ENCODE results near the gene DDC. TPM values are rescaled to one million over a fixed set of nuclear protein-coding genes. Genes with fewer than 3 reads are reported as not detected.

Gene DDC
- polyA plus RNA-seq, 1 experiment = not detected

- TF ChIP-seq CTCF (IDR thresholded peaks at IDR 0.05; ENCODE audit: low read depth, low read length) = no peak
- CTCF ChIA-PET = interaction anchor here (0.7 to 2.4 kb wide), 4 partner anchors 10 to 744 kb away, joined by 3 to 22 read pairs (median 12); partner anchors contain the start of gene ZPBP
- H3K9me3 ChIP-seq (ENCODE audit: control insufficient read depth, insufficient read depth, low read length) = no peaks in the 10 kb centered on the region; the same call in 1 of the 2 replicates
- no peak for DNase-seq (ENCODE audit: low read depth, low spot score)
- no peak overlapping the region for H3K27ac ChIP-seq (ENCODE audit: low read depth, low read length)
- no peak overlapping the region for H3K4me3 ChIP-seq (ENCODE audit: low read depth, low read length)
- POLR2A ChIA-PET = no interaction called here
- H3K27me3 ChIP-seq (ENCODE audit: control insufficient read depth, insufficient read depth, low read length) = peaks cover 3% of the 10 kb centered on the region
These were observed 148.6 kb downstream of the DDC start for GRCh38 chr7:50416527-50417182.

- no peak overlapping the region for H3K27ac ChIP-seq (ENCODE audit: low read depth, low read length)
- ChIA-PET POLR2A (no interaction called here), CTCF (interaction anchor here (0.7 kb wide), 1 partner anchor 745 kb away, joined by 3 read pairs; no protein-coding TSS in a partner anchor)
- H3K27me3 ChIP-seq (ENCODE audit: control insufficient read depth, insufficient read depth, low read length) = peaks cover 3% of the 10 kb centered on the region
- H3K9me3 ChIP-seq (ENCODE audit: control insufficient read depth, insufficient read depth, low read length) = no peaks in the 10 kb centered on the region; the same call in 1 of the 2 replicates
- no peak for TF ChIP-seq CTCF (IDR thresholded peaks at IDR 0.05; ENCODE audit: low read depth, low read length)
- DNase-seq (ENCODE audit: low read depth, low spot score) = no peak
- no peak overlapping the region for H3K4me3 ChIP-seq (ENCODE audit: low read depth, low read length)
These were observed 149.3 kb downstream of the DDC start for GRCh38 chr7:50415844-50416364.

GRCh38 chr7:50413561-50413960 is 151.6 kb downstream of the DDC start:
- Histone ChIP-seq H3K4me3 (ENCODE audit: low read depth, low read length) (no peak overlapping the region), H3K27me3 (ENCODE audit: control insufficient read depth, insufficient read depth, low read length) (peaks cover 3% of the 10 kb centered on the region), H3K9me3 (ENCODE audit: control insufficient read depth, insufficient read depth, low read length) (no peaks in the 10 kb centered on the region; the same call in 1 of the 2 replicates), H3K27ac (ENCODE audit: low read depth, low read length) (no peak overlapping the region)
- ChIA-PET CTCF (no interaction called here), POLR2A (no interaction called here)
- no peak for TF ChIP-seq CTCF (IDR thresholded peaks at IDR 0.05; ENCODE audit: low read depth, low read length)
- no peak for DNase-seq (ENCODE audit: low read depth, low spot score)

GRCh38 chr7:50412973-50413372 is 152.2 kb downstream of the DDC start:
- ChIA-PET POLR2A (no interaction called here), CTCF (interaction anchor here (1.2 kb wide), 1 partner anchor 12 kb away, joined by 3 read pairs; no protein-coding TSS in a partner anchor)
- Histone ChIP-seq H3K9me3 (ENCODE audit: control insufficient read depth, insufficient read depth, low read length) (no peaks in the 10 kb centered on the region; the same call in 1 of the 2 replicates), H3K27ac (ENCODE audit: low read depth, low read length) (no peak overlapping the region), H3K4me3 (ENCODE audit: low read depth, low read length) (no peak overlapping the region), H3K27me3 (ENCODE audit: control insufficient read depth, insufficient read depth, low read length) (peaks cover 3% of the 10 kb centered on the region)
- no peak for TF ChIP-seq CTCF (IDR thresholded peaks at IDR 0.05; ENCODE audit: low read depth, low read length)
- DNase-seq (ENCODE audit: low read depth, low spot score) = no peak

- ChIA-PET CTCF (no interaction called here), POLR2A (no interaction called here)
- no peak for TF ChIP-seq CTCF (IDR thresholded peaks at IDR 0.05; ENCODE audit: low read depth, low read length)
- H3K27me3 ChIP-seq (ENCODE audit: control insufficient read depth, insufficient read depth, low read length) = peaks cover 2% of the 10 kb centered on the region
- H3K4me3 ChIP-seq (ENCODE audit: low read depth, low read length) = no peak overlapping the region
- no peak overlapping the region for H3K27ac ChIP-seq (ENCODE audit: low read depth, low read length)
- DNase-seq (ENCODE audit: low read depth, low spot score) = no peak
- H3K9me3 ChIP-seq (ENCODE audit: control insufficient read depth, insufficient read depth, low read length) = no peaks in the 10 kb centered on the region; the same call in 1 of the 2 replicates
These were observed 153.9 kb downstream of the DDC start for GRCh38 chr7:50411332-50411731.

Data from AG04450 (cell line).